HG02623 (cell line): ENCODE measurements around the gene ADD2.
"Not testable (repeated sequence)": the region's sequence is repeated elsewhere in the genome, so short reads cannot be mapped to it uniquely, and the experiment has no call there.

Experiments
- ATAC-seq: cut with Tn5 transposase; IDR thresholded peaks from one replicate; pipeline ENCODE4 v1.9.1; 2021; ENCODE audit warnings: moderate library complexity; ENCODE audit not compliant: unreplicated experiment

ADD2 gene

DNA sequence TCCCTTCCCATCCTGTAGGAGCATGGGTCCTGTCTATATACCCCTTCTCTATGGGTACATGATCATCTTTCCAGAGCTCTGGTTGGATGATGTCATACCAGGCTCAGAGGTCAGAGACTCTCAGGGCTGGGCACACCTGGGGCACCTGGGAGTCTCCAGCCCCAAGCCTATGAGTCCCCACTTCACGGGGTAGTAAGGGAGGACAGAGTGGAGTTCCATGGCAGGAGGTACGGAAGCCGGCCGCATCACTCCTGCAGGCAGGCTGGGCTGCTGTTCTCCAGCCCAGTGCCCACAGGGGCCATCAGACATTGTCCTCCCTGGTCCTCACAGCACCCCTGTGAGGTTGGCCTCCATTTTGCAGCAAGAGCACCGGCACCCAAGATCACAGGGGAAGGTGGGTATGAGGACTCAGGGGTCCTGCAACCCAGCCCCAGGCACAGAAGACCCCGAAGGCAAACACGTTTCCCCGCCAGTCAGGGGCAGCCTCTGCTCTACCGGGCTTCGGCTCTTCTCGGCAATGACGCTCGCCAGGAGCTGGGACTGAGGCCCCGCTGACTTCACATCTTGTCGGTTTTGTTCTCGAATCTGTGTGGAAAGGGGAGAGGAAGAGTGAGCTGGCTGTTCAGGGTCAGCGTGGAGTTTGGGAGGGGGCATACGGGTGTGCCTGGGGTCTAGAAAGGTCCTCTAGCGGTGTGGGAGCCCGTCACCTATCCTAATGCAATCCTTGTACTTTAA is 91.5 kb downstream of the ADD2 start:
- no peak for ATAC-seq

DNA sequence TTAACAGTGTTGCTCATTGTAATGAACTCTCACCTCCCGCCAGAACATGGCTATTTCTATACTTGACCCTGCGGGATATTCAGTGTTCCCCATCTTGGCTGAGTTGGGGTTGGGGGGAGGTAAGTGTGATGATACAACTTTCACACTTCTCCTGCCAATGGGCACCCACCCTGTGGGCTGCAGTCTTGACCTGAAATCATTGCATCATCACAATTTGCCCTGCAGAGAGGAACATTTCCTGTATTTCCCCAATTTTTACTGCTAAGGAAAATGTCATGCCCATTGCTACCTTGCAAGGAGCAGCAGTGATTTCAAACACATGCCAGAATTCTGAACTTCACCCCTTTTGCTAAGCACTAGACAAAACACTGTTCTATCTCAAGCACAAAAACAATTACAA is 92.1 kb downstream of the ADD2 start:
- ATAC-seq, result no peak

DNA sequence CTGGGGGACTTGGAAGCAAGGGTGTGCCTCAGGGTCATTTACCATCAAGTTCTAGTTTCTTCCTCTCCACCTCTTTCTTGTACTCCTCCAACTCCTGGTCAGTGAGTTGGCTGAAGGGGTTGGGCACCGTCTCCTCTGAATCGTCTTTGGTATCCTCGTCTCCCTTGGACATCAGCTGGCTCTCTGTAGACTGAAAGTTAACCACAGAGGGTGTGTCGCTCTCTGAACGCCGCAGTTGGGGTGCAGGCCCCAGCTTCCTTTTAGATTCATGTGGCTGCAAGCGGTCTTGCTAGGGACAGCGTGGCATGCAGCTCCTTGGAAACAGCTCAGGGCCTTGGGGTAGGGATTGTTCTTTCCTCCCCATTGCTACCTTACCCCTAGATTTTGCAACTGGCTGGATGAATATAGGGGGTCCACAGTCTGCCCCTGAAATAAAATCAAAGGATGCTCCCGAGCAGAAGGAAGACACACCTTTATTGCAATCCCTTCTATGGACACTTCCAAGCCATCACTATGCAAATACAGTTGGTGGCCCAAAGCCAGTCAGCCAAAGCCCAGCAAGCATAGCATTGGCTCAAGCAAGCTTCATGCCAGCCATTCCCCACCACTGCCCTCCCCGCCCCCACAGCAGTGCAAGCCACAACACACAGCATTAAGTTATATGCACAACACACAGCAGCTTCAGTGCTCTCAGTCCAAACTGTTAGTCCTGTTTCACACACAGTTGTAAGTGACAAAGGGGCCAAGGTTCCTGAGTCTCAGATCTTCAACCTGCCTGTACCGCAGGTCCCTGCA is 93.2 kb downstream of the ADD2 start:
- no peak for ATAC-seq

DNA sequence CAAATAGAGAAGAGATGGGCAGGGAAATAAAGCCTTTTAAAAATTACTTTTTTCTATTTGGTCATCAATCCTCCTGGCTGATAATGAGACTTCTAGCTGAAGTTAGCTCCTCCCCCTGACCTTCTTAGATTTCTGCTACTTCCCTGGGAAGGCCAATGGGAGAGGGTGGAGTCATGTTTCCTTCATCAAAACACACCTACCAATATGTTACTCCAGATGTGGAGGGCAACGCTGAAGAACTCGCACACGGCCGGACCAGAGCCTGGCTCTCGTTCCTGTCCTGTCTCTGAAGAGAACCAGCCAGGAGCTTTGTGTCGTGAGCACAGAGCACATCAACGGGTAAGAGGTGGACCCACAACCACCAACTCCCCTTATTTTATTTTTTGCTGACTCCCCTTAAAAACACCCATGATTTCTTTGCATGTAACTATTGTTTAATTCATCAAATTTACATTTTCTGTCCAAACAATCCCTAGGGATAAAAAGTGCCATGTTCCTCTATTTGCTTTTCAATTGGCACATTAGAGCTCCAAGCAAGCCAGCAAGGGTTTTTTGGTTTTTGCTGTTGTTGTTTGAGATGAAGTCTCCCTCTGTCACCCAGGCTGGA is 94.9 kb downstream of the ADD2 start:
- no peak for ATAC-seq

DNA sequence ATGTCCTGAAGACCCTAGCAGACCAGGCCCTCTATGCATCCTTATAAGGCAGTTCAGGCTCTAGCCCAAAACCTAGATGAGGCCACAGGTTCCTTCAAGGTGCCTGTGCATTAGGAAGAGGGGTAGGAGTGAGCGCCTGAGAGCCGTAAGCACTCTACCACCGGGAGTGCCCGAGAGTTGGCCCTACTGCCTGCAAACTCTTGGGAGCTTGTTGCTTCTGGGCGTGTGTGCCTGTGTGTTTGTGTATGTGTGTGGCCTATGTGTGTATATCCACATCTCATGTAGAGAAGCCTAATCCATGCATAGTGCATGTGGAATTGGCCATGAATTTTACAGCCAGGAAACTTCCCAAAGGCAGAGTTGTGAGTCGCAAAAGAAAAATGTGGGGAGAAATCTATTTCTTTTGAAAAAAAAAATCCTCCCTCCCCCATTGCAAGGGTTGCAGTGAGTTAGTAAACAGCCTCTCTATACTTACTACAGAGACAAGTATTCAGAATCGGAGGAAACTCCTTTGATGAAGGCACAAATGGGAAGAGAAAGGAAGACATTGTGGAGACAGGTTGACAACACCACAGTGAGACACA is 96.8 kb downstream of the ADD2 start:
- no peak for ATAC-seq

DNA sequence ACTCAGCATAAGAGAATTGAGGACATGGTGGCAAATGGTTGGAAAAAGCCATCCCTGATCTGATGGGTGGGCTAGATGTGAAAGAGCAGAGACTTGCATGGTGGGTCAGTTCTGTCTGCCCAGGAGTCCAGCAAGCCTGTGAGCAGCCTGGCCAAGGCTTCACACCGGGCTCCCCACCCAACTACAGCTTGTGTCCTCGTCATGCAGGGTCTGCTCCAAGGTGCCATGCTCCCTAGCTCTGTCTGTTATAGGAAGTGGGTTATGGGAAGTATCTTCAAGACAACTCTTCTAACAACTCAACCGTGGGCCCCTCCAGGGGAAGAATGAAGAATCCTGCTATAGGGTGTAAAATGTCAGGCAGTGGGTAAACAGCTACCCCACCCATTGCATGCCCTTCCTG is 97.4 kb downstream of the ADD2 start:
- ATAC-seq, result no peak

DNA sequence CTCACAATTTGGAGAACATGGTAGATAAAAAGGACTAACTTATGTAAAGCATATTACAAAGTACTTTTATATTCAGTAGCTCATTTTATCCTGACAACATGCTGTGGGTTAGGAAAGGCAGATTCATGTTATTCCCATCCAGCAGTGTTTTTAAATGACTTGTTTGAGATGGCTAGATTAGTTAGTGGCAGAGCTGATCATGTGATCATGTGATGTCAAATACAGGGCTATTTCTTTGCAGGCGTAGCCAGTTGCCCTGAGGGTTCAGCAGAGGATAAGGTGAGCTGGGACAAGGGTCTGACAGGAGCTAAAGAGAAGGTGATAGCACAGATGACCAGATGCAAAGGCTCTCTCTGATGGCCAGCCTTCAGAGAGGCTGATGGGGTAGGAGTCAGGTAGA is 97.8 kb downstream of the ADD2 start:
- no peak for ATAC-seq

DNA sequence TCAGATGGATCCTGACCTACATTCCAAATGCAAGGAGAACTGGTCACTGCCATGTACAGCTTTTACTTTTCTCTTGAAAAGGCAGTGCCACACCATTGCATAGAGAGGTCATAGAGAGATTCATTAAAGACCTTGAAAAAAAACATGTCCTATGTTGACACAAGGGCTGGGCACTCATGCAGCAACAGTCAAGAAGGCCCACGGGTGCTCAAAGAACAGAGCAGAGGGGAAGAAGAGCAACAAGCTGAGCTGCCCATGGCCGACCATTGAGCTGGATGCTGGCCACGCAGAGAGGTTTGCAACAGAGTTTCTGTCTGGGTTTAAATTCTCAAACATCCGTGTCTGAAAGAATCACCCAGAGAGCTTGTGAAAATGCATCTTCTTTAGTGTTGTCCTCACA is 99.1 kb downstream of the ADD2 start:
- ATAC-seq, result no peak

DNA sequence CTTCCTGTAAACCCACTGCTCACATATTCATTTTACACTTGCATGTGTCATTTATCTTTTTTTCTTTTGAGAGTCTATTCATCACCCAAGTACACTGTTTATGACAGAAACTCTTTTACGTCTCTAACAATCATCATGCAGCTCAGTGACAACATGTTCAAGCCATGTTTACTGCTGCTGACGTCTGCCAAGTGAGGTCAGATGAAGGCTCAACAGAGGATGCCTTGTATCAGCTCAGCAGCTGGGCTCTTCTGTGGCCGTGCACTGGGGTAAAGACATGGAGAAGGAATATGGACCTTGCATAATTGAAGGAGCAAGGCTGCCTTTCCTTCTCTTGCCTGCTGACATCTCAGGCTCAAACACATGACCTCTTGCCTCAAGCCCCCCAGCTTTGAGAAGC is 99.6 kb downstream of the ADD2 start:
- no peak for ATAC-seq

DNA sequence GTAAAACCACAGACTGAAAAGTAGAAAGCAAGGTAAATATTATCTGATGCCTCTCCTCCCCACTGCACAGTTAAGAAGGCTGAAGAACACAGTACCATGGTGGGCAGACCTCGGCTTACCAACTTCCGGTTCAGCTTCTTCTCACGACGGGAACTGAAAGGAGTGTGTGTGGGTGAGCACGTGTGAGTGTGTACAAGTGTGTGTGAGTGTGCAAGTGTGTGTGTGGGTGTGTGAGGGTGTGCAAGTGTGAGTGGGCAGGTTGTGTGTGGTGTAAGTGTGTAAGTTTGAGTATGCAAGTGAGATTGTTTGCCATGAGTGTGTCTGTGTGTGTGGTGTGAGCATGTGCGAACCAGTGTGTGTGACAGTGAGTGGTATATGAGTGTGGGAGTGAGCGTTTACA is 103.5 kb downstream of the ADD2 start:
- ATAC-seq, result no peak

DNA sequence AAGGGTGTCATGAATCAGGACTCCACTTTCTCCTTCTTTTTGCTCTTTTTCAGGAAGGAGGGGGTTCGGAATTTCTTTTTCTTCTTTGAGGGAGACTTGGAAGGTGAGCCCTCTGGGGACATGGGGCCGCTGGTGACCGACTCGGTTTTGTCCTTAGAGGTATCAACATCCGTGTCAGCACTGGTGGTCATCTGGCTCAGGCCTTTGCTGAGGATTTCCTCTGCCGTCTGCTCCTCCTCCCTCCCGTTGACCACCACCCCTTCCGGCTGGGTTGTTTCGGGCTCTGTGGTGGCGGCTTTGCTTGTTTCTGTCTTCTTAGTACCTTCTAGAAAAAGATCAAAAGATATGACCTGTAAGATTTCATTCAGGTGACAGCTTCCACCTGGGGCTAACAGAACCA is 104.6 kb downstream of the ADD2 start:
- ATAC-seq, result no peak

DNA sequence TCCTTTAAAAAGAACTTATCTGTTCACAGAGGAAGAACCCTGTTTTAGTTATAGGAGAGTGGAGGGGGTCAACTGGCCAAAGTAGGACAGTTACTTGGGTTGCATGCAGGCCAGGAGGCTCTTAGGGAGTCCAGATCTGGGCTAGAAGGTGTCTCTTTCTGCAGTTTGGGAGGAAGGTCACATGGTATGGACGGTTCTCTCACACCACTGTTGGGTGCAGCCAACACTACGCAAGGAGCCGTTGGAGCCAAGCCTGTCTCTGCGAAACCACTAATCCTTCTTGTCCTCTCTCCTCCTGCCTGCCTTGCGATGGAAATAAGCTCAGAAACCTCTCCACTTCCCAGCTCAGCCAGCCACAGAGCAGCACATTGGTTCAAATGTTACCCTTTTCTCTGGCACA is 108.4 kb downstream of the ADD2 start:
- ATAC-seq, result no peak

DNA sequence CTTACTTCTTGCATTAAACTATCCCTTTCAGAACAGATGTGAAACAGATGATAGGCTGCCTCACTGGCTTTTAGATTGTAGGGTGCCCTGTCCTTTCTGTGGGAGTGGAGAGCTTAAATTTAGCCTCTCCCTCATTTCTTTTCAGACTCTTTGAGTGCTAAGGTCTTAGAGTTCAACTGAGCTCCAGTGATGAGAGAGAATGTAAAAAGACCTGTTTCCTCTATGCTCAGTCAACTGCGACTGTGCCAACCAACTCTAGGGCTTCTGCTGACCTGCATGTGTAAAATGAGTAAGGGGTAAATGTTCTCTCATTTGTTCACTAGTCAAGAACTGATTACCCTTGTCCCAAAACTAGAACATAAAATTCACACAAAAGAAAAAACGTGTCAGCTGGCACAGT is 109.5 kb downstream of the ADD2 start:
- ATAC-seq, result no peak

DNA sequence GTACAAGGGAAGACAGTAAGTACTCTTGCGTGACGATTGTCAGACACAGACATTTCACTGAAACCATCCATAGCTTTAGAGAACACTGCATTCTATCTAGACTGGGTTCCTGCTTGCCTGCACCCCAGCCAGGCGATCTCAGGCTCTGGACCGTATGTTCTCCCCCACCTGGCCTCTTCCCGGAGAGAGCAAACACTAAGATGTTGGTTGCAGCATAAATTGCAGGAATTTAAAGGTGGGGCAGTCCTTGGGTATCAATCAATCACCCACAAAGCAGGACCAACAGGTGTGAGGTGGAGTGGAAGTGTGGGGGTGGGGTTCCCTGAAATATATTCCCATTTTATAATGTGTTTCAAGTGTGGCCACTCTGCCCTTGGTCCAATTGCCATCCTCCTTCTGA is 110.8 kb downstream of the ADD2 start:
- no peak for ATAC-seq

DNA sequence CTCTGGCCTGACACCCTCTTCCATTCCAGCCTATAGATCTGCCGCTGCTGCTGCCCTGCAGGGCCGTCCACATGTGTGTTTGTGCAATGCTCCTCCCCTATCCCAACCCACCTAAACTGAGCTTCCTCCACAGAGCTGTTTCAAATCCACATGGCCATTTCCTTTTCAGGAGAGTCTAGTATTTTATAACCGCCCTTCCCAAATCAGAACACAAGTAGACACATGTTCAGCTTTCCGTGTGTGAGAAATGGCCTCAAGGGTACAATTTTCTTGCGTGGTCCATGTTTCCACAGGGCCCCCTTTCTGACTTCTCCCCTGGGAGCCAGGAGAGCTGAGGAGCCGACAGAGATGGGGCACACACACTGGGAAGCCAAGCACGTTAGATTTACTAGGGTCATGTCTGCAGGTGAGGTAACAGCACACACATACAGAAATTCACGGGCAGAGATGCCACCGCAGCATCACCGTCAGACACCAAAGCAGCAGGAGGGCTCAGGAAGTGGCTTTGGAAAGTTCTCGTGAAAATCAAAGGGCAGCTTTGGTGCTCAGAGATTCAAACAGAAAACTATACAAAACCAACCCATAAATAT is 111.5 kb downstream of the ADD2 start:
- ATAC-seq, result no peak

DNA sequence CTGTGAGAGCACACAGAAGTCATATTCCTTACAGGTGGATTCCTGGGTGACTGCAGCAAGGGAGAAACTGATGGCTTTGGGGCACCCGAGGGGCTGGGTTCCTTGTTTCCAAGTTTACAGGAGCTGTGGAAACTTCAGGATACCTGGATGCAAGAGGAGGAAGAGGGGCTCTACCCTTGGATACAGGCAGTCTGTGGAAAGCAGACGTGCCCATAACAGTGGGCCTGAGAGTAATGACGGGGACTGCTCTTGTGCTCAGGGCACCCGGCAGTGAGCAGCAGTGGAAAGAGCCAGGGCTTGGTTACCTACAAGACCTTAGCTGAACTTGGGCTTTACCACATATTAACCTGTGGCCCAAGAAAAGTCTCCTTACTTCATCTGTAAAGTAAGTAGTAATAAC is 112.2 kb downstream of the ADD2 start:
- ATAC-seq, result no peak

DNA sequence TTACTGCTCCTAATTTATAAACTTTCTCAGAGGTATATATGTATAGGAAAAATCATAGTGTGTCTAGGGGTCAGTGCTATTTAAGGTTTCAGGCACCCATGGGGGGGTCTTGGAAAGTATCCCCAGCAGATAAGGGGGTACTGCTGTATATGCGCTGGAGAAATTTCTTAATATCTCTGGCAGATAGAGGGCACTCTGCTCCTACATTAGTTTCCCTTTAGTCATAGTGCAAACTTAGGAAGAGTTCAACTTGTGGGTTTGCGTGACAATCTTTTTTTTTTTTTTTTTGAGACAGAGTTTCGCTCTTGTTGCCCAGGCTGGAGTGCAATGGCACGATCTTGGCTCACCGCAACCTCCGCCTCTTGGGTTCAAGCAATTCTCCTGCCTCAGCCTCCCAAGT is 112.8 kb downstream of the ADD2 start:
- not testable (repeated sequence) for ATAC-seq

DNA sequence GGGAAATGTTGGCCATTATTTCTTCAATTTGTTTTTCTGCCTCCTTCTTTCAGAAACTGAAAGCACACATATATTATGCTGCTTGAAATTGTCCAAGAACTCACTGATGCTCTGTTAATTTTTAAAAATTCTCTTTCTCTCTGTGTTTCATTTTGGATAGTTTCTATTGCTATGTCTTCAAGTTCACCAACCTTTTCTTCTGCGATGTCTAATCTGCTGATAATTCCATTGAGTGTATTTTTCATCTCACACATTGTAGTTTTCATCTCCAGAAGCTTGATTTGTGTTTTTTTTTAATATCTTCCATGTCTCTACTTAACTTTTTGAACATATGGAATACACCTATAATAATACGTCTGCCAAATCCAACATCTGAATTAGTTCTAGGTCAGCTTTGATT is 116.3 kb downstream of the ADD2 start:
- no peak for ATAC-seq

DNA sequence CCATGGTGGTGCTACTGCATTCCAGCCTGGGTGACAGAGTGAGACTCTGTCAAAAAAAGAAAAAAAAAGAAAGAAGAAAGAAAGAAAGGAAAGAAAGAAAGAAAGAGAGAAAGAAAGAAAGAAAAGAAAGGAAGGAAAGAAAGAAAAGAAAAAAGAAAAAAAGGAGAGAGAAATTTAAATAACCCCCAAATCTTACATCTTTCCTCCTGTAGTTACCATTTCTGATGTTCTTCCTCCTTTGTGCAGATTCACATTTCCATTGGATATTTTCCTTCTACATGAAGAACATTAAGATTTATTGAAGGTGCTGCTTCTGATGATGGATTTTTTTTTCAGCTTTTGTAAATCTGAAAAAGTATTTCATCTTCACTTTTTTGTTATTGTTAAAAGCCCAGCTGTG is 117.0 kb downstream of the ADD2 start:
- ATAC-seq, result no peak

DNA sequence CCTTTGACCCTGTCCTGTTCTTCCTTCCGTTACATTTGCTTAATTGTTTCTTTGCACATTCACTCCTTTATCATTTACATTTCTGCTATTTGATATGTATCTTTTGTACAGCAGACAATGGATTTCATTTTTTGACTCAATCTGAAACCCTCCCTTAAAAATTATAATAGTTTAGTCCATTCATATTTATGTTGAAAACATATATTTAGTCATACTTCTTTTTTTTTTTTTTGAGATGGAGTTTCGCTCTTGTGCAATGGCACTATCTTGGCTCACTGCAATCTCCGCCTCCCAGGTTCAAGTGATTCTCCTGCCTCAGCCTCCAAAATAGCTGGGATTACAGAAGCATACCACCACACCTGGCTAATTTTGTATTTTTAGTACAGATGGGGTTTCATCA is 119.0 kb downstream of the ADD2 start:
- ATAC-seq, result no peak

DNA sequence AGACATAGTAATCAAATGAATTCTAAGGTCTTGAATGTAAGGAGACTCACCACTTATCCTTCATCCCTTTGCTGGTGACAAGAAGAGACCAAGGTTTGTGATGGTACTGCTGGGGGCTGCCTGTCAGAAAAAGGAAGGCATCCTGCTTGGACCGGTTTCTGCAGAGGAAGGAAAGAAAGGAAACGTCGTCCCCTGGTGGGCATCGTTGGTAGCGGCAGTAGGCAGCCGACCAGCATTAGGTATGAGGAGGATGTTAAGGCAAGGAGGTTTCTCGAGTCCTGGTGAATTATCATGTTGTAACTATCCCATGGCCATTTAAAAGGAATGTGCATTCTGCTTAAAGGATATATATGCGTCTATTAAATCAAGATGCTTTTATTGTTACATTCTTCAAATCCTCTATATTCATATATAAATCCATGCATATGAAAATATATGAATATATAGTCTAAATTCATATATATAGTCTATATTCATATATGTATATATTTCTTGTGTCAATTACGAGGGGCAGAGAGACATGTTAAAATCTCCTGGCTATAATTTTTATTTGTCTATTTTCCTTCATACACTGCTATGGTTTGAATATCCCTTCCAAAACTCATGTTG is 120.0 kb downstream of the ADD2 start:
- ATAC-seq, result peak; percentile 52
